Measurements from ENCODE around the gene CHST11.
A peak's percentile ranks its signal among the peaks of the same experiment; 100 is the strongest.

The CHST11 gene

DNA sequence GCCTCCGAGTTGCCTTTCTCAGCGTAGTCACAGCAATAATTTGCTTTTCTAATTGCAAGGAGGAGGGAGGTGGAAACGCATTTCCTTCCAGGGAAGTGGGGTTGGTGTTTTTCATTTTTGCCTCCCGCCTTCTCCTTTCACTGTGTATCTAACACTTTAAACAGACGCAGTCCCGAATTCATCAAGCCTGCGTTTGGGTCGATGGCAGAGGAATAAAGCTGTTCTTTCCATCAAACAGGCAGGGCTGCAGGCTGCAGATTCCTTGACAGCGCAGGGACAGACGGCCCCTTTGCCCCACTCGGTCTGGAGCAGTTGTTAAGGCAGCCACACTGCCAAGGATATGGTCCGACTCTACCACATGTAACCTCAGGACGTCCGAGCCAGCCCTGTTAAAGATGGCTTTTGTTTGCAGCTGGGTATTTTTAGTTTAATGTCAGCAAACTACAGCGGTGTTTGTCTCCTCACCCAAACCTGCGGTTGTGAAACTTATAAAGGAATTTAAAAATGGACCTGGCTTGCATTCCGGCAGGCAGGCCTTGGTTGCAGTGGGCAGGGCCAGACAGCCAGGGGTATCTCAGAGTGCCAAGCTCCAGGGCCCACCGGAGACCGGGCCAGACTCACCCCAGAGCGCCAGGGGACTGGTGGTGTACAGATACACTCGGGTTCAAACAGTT, 2.1 kb downstream of the CHST11 start (continued):
- TF ChIP-seq ZNF169 (tag by site-specific recombination; IDR thresholded peaks at IDR 0.05) (no peak), ZNF600 (tag by site-specific recombination; IDR thresholded peaks at IDR 0.05) (peak; percentile 67; the same call in 1 of the 2 replicates), ZNF549 (tag by site-specific recombination; IDR thresholded peaks at IDR 0.05) (no peak), ZNF623 (tag by site-specific recombination; IDR thresholded peaks at IDR 0.05) (no peak), ZNF747 (tag by site-specific recombination; IDR thresholded peaks at IDR 0.05) (no peak), ZNF214 (tag by site-specific recombination; IDR thresholded peaks at IDR 0.05; ENCODE audit: borderline replicate concordance) (no peak), ZNF37A (tag by site-specific recombination; IDR thresholded peaks at IDR 0.05) (no peak), ZNF341 (tag by site-specific recombination; IDR thresholded peaks at IDR 0.05; ENCODE audit: low read depth) (peak; percentile 66), ZNF335 (tag by site-specific recombination; conservative IDR thresholded peaks at IDR 0.05) (peak; percentile 90), ZFP37 (tag by site-specific recombination; IDR thresholded peaks at IDR 0.05) (peak; percentile 57; the same call in 1 of the 2 replicates), ZBTB17 (tag by site-specific recombination; IDR thresholded peaks at IDR 0.05) (peak; percentile 66; the same call in 1 of the 2 replicates), ZBTB7A (tag by site-specific recombination; IDR thresholded peaks at IDR 0.05; ENCODE audit: low read depth) (no peak), KLF7 (tag by site-specific recombination; IDR thresholded peaks at IDR 0.05; ENCODE audit: borderline replicate concordance) (no peak), KLF1 (tag by site-specific recombination; IDR thresholded peaks at IDR 0.05) (no peak), SCRT2 (tag by site-specific recombination; IDR thresholded peaks at IDR 0.05) (peak; percentile 66), KLF8 (tag by site-specific recombination; IDR thresholded peaks at IDR 0.05) (no peak), ZNF266 (tag by site-specific recombination; IDR thresholded peaks at IDR 0.05; ENCODE audit: low read depth) (no peak), ZNF558 (tag by site-specific recombination; IDR thresholded peaks at IDR 0.05) (no peak), HOXA7 (CRISPR knock-in tag; IDR thresholded peaks at IDR 0.05; ENCODE audit: borderline replicate concordance) (no peak)
- TF ChIP-seq, protein P1, sequence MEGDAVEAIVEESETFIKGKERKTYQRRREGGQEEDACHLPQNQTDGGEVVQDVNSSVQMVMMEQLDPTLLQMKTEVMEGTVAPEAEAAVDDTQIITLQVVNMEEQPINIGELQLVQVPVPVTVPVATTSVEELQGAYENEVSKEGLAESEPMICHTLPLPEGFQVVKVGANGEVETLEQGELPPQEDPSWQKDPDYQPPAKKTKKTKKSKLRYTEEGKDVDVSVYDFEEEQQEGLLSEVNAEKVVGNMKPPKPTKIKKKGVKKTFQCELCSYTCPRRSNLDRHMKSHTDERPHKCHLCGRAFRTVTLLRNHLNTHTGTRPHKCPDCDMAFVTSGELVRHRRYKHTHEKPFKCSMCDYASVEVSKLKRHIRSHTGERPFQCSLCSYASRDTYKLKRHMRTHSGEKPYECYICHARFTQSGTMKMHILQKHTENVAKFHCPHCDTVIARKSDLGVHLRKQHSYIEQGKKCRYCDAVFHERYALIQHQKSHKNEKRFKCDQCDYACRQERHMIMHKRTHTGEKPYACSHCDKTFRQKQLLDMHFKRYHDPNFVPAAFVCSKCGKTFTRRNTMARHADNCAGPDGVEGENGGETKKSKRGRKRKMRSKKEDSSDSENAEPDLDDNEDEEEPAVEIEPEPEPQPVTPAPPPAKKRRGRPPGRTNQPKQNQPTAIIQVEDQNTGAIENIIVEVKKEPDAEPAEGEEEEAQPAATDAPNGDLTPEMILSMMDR (tag by site-specific recombination; IDR thresholded peaks at IDR 0.05), result 0 out of 2 replicates have a peak, but pooled peaks have one; percentile 10
- TF ChIP-seq, protein P2, sequence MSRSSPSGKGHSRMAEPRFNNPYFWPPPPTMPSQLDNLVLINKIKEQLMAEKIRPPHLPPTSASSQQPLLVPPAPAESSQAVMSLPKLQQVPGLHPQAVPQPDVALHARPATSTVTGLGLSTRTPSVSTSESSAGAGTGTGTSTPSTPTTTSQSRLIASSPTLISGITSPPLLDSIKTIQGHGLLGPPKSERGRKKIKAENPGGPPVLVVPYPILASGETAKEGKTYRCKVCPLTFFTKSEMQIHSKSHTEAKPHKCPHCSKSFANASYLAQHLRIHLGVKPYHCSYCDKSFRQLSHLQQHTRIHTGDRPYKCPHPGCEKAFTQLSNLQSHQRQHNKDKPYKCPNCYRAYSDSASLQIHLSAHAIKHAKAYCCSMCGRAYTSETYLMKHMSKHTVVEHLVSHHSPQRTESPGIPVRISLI (tag by site-specific recombination; IDR thresholded peaks at IDR 0.05), result no peak
- TF ChIP-seq, protein P3, sequence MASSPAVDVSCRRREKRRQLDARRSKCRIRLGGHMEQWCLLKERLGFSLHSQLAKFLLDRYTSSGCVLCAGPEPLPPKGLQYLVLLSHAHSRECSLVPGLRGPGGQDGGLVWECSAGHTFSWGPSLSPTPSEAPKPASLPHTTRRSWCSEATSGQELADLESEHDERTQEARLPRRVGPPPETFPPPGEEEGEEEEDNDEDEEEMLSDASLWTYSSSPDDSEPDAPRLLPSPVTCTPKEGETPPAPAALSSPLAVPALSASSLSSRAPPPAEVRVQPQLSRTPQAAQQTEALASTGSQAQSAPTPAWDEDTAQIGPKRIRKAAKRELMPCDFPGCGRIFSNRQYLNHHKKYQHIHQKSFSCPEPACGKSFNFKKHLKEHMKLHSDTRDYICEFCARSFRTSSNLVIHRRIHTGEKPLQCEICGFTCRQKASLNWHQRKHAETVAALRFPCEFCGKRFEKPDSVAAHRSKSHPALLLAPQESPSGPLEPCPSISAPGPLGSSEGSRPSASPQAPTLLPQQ (tag by site-specific recombination; IDR thresholded peaks at IDR 0.05), result peak; percentile 66
- TF ChIP-seq, protein P4, sequence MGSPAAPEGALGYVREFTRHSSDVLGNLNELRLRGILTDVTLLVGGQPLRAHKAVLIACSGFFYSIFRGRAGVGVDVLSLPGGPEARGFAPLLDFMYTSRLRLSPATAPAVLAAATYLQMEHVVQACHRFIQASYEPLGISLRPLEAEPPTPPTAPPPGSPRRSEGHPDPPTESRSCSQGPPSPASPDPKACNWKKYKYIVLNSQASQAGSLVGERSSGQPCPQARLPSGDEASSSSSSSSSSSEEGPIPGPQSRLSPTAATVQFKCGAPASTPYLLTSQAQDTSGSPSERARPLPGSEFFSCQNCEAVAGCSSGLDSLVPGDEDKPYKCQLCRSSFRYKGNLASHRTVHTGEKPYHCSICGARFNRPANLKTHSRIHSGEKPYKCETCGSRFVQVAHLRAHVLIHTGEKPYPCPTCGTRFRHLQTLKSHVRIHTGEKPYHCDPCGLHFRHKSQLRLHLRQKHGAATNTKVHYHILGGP (tag by site-specific recombination; IDR thresholded peaks at IDR 0.05), result 0 out of 2 replicates have a peak, but pooled peaks have one; percentile 18
- TF ChIP-seq, protein P5, sequence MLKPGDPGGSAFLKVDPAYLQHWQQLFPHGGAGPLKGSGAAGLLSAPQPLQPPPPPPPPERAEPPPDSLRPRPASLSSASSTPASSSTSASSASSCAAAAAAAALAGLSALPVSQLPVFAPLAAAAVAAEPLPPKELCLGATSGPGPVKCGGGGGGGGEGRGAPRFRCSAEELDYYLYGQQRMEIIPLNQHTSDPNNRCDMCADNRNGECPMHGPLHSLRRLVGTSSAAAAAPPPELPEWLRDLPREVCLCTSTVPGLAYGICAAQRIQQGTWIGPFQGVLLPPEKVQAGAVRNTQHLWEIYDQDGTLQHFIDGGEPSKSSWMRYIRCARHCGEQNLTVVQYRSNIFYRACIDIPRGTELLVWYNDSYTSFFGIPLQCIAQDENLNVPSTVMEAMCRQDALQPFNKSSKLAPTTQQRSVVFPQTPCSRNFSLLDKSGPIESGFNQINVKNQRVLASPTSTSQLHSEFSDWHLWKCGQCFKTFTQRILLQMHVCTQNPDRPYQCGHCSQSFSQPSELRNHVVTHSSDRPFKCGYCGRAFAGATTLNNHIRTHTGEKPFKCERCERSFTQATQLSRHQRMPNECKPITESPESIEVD (tag by site-specific recombination; IDR thresholded peaks at IDR 0.05), result peak; percentile 33; the same call in 1 of the 2 replicates

All from HEK293 (cell line).